Measurements from ENCODE around the gene COQ10B.

The COQ10B gene

DNA sequence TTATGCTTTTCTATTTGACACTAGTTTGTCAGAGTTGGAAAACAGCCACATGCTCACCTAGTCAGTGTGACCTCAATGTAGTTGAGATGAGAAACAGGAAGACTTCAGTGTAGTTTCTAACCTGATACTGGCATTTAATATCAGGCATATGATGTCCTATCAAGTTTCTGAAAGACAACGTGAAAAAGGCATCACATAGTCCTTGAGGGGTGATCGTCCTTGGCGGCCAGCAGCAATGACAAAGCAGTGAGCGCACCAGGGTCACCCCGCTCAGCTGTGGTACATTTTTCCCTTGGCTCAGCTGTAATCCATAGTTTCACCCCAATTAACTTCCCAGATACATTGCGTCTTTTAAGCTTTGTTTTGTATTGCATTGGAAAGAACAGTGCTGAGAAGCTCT, 51.2 kb downstream of the COQ10B start:
- no peak for TF ChIP-seq ISL1 (CRISPR knock-in tag; IDR thresholded peaks at IDR 0.05)
- TF ChIP-seq, protein P1, sequence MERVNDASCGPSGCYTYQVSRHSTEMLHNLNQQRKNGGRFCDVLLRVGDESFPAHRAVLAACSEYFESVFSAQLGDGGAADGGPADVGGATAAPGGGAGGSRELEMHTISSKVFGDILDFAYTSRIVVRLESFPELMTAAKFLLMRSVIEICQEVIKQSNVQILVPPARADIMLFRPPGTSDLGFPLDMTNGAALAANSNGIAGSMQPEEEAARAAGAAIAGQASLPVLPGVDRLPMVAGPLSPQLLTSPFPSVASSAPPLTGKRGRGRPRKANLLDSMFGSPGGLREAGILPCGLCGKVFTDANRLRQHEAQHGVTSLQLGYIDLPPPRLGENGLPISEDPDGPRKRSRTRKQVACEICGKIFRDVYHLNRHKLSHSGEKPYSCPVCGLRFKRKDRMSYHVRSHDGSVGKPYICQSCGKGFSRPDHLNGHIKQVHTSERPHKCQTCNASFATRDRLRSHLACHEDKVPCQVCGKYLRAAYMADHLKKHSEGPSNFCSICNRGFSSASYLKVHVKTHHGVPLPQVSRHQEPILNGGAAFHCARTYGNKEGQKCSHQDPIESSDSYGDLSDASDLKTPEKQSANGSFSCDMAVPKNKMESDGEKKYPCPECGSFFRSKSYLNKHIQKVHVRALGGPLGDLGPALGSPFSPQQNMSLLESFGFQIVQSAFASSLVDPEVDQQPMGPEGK (CRISPR knock-in tag; IDR thresholded peaks at IDR 0.05; ENCODE audit: borderline replicate concordance) = no peak
- no peak for TF ChIP-seq ZC3H10 (CRISPR knock-in tag; IDR thresholded peaks at IDR 0.05)
- TF ChIP-seq RARB (CRISPR knock-in tag; IDR thresholded peaks at IDR 0.05) = no peak
- TF ChIP-seq ZNF565 (CRISPR knock-in tag; conservative IDR thresholded peaks at IDR 0.05; ENCODE audit: low read depth) = no peak
- no peak for TF ChIP-seq OSR1 (CRISPR knock-in tag; IDR thresholded peaks at IDR 0.05)
- no peak for TF ChIP-seq GLIS3 (CRISPR knock-in tag; IDR thresholded peaks at IDR 0.05)
- no peak for TF ChIP-seq ARNTL (CRISPR knock-in tag; IDR thresholded peaks at IDR 0.05; ENCODE audit: borderline replicate concordance, low read depth)
- TF ChIP-seq CREB5 (CRISPR knock-in tag; IDR thresholded peaks at IDR 0.05; ENCODE audit: low read depth) = no peak
- no peak for TF ChIP-seq TCF4 (CRISPR knock-in tag; IDR thresholded peaks at IDR 0.05; ENCODE audit: borderline replicate concordance)
- TF ChIP-seq TSHZ2 (CRISPR knock-in tag; IDR thresholded peaks at IDR 0.05) = no peak
- TF ChIP-seq CSDC2 (CRISPR knock-in tag; IDR thresholded peaks at IDR 0.05) = no peak
- TF ChIP-seq ZFP30 (CRISPR knock-in tag; IDR thresholded peaks at IDR 0.05) = no peak
- TF ChIP-seq SNAI2 (CRISPR knock-in tag; IDR thresholded peaks at IDR 0.05) = no peak
- no peak for TF ChIP-seq ZNF70 (CRISPR knock-in tag; IDR thresholded peaks at IDR 0.05)
- no peak for TF ChIP-seq ESRRG (CRISPR knock-in tag; IDR thresholded peaks at IDR 0.05)
- no peak for TF ChIP-seq ZFP3 (CRISPR knock-in tag; IDR thresholded peaks at IDR 0.05)
- no peak for ATAC-seq

DNA sequence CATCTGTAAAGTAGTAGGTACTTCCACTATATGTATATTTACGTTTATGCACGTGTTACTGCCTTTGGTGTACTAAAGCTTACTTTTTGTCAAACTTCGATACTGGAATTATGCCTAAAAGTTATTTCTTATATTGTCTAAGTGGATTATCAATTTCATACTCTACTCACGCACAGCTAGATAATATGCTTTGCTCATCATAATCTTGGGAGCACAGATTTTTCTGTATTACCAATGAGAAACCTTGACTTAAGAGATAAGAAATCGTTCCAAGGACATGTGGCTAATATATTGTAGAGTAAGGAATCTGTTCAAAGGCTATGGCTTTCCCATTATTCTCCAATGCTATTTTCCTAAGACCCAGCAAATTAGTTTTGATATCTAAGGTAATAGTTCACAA, 53.3 kb downstream of the COQ10B start:
- no peak for ATAC-seq
- TF ChIP-seq ESRRG (CRISPR knock-in tag; IDR thresholded peaks at IDR 0.05) (no peak), OSR1 (CRISPR knock-in tag; IDR thresholded peaks at IDR 0.05) (no peak), ZFP30 (CRISPR knock-in tag; IDR thresholded peaks at IDR 0.05) (no peak), TOX (CRISPR knock-in tag; IDR thresholded peaks at IDR 0.05; ENCODE audit: borderline replicate concordance) (no peak), CREB5 (CRISPR knock-in tag; IDR thresholded peaks at IDR 0.05; ENCODE audit: low read depth) (no peak), SNAI2 (CRISPR knock-in tag; IDR thresholded peaks at IDR 0.05) (no peak), ZC3H10 (CRISPR knock-in tag; IDR thresholded peaks at IDR 0.05) (no peak), TCF4 (CRISPR knock-in tag; IDR thresholded peaks at IDR 0.05; ENCODE audit: borderline replicate concordance) (no peak), RARB (CRISPR knock-in tag; IDR thresholded peaks at IDR 0.05) (no peak), TSHZ2 (CRISPR knock-in tag; IDR thresholded peaks at IDR 0.05) (no peak), ZFP3 (CRISPR knock-in tag; IDR thresholded peaks at IDR 0.05) (no peak), ZNF565 (CRISPR knock-in tag; conservative IDR thresholded peaks at IDR 0.05; ENCODE audit: low read depth) (no peak), GLIS3 (CRISPR knock-in tag; IDR thresholded peaks at IDR 0.05) (no peak), BACH2 (CRISPR knock-in tag; IDR thresholded peaks at IDR 0.05; ENCODE audit: borderline replicate concordance) (no peak), ZNF70 (CRISPR knock-in tag; IDR thresholded peaks at IDR 0.05) (no peak), ISL1 (CRISPR knock-in tag; IDR thresholded peaks at IDR 0.05) (no peak), ZNF8 (CRISPR knock-in tag; IDR thresholded peaks at IDR 0.05) (no peak)
- TF ChIP-seq, protein P1 (CRISPR knock-in tag; IDR thresholded peaks at IDR 0.05; ENCODE audit: borderline replicate concordance) = no peak
- TF ChIP-seq, protein P2, sequence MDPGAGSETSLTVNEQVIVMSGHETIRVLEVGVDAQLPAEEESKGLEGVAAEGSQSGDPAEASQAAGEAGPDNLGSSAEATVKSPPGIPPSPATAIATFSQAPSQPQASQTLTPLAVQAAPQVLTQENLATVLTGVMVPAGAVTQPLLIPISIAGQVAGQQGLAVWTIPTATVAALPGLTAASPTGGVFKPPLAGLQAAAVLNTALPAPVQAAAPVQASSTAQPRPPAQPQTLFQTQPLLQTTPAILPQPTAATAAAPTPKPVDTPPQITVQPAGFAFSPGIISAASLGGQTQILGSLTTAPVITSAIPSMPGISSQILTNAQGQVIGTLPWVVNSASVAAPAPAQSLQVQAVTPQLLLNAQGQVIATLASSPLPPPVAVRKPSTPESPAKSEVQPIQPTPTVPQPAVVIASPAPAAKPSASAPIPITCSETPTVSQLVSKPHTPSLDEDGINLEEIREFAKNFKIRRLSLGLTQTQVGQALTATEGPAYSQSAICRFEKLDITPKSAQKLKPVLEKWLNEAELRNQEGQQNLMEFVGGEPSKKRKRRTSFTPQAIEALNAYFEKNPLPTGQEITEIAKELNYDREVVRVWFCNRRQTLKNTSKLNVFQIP (CRISPR knock-in tag; IDR thresholded peaks at IDR 0.05; ENCODE audit: borderline replicate concordance, low read depth) = no peak
